HPDE6-E6E7 (cell line): Measurements from ENCODE around the gene OPTN.
"Not testable (repeated sequence)": the region's sequence is repeated elsewhere in the genome, so short reads cannot be mapped to it uniquely, and the experiment has no call there.

Experiments used
- DNase-seq: peaks from one replicate; pipeline ENCODE4 v3.0.0; 2011; ENCODE audit warnings: missing footprints; ENCODE audit errors: extremely low spot score

OPTN gene

DNA sequence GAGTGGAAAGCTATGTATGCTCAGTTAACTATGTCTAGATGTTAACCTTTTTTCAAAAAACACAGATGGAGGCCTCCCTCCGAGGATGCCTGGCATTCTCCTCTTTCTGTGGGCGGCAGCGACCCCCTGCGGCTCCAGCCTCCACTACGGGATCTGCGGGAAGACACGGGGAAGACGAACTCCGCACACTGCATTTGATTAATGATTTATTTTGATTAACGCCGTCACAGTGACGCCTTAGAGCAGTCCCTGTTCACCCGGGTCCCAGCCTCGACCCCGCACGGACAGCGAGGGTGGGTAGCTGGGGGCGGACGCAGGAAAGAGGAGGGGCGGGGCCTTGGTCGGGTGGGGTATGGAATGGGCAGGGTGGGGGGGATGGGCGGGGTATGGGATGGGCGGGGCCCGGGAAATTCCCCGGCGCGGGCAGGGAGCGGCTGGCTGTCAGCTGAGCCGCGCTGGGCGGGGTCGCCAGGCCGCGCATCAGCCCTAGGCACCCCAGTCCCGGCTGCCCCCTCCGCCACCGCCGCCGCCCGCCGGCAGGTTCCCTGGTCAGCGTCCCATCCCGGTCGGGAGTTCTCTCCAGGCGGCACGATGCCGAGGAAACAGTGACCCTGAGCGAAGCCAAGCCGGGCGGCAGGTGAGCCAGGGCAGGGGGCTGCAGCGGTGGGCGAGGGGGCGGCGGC, at the start of gene OPTN:
Gene OPTN, plus strand, starts transcription at position 498 of the 683 bp plus-strand sequence. CDS start 8,960 bp downstream, outside the sequence.
- DNase-seq = peak; percentile 39

DNA sequence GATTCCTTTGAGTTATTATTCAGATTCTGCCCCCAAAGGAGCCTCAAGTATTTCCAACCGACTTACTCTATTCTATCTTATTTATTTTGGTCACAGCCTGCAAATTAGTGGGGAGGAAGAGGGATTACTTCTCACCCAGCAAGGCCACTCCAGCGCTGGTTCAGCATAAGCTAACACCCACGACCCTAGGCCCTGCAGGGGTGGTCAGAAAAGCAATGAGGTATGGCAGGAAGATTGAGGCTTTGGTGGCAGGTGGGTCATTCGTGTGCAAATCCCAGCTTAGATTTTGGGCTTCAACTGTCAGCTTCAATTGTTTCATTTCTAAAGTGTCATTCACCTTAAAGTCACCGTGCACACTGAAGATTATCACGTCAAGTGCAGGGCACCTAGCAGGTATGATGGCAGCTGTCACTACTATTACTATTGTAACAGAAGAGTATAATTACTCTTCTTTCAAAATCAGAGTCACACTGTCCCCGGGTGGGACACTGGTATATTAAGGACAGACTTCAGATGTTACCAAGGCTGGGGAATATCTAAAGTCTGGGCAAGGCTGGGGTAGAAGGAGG, 48.8 kb upstream of the OPTN start:
- no peak for DNase-seq

DNA sequence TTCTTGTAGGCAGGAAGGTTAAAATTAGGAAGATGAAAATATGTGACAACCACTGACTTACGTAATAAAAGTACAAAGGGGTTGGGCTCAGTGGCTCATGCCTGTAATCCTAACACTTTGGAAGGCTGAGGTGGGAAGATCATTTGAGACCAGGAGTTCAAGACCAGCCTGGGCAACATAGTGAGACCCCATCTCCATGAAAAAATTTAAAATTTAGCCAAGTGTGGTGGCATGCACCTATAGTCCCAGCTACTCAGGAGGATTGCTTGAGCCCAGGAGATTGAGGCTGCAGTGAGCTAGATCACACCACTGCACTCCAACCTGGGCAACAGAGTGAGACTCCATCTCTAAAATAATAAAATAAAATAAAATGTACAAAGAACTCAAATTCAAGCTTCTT, 46.8 kb upstream of the OPTN start:
- DNase-seq = not testable (repeated sequence)

DNA sequence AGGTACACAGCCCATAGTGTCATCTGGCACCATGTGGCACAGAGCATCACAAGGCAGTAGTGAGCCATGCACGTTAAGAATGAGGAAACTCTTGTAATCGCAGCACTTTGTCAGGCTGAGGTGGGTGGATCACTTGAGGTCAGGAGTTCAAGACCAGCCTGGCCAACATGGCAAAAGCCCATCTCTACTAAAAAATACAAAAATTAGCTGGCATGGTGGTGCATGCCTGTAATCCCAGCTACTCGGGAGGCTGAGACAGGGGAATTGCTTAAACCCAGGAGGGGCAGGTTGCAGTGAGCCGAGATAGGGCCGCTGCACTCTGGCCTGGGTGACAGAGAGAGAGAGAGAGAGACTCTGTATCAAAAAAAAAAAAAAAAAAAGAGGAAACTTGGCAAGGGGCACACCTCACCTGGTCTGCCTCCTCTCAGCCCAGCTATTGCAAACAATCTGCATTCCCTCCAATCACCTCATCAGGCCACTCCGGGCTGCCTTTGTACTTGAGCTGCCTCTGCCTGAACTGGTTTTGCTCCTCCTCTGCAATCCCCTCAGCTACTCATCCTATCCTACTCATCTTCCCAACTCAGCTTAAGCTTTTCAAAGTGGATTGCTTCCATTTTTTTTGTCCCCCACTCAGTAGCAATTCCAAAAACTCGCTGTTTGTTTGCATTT, 46.0 kb upstream of the OPTN start:
- DNase-seq = no peak

DNA sequence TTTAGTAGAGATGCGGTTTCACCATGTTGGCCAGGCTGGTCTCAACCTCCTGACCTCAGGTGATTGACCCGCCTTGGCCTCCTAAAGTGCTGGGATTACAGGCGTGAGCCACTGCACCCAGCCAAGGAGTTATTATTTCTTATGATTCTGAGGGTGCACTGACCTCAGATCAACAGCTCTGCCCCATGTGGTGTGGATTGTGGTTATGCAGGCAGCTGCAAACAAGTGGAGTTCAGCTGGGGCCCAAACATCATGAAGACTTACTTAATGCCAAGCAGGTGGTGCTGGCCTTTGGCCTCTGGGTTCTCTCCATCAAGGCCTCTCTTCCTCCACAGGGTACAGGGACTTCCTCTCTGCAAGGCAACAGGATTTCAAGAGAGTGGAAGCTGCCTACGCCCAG, 45.1 kb upstream of the OPTN start:
- no peak for DNase-seq

DNA sequence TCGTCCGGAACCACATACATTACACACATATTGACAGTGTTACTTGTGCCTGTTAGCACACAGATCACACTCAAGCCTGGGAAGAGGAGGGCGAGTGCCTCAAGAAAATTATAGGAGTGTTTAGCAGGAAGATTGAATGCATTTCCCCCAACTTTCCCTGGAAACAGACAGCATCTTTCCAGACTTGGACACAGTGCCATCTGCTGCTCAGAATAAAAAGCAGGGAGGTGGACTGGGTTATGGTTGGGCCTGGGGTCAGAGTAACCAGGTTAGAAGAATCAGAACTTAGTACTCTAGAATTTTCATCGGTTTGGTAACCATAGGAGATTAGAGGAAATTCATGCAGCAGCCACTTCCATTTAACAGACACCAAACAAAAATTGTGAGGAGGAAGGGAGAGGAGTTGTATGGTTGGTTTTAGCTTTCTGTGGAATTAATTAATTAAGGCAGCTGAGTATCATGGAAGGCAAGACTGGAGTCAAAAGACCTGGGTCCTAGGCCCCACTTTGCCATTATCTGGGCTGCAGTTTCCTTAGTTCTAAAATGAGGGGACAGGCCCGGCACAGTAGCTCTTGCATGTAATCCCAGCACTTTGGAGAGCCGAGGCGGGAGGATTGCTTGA, 43.4 kb upstream of the OPTN start:
- no peak for DNase-seq

DNA sequence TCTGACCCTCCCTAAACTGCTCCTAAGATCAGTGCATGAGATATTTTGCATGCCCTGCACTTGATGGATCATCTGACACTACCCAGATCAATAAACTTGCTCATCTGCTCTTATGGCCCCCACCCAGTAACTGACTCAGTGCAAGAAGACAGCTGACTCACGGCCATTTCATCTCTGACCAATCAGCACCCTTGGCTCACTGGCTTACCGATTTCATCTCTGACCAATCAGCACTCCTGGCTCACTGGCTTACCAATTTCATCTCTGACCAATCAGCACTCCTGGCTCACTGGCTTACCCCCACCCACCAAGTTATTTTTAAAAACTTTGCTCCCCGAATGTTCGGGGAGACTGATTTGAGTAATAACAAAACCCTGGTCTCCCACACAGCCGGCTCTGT, 37.2 kb upstream of the OPTN start:
- DNase-seq = no peak

DNA sequence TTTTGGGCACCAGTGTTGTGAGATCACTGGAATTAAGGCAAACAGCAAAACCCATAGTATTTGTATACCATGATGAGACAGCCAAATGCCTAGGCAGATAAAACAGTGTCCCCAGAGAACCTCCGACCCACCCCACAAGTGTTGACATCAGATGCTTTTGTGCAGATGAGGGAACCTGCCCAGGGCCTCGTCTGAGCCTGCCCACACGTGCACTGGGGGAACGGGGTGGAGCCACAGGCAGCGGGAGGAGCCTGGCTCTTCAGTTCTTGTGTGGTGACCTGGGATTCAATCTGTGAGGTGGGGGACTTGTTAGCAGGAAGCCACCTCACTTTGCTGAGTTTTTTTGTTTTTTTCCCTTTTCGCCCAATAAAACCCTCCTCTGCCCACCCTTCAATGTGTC, 33.4 kb upstream of the OPTN start:
- DNase-seq = no peak

DNA sequence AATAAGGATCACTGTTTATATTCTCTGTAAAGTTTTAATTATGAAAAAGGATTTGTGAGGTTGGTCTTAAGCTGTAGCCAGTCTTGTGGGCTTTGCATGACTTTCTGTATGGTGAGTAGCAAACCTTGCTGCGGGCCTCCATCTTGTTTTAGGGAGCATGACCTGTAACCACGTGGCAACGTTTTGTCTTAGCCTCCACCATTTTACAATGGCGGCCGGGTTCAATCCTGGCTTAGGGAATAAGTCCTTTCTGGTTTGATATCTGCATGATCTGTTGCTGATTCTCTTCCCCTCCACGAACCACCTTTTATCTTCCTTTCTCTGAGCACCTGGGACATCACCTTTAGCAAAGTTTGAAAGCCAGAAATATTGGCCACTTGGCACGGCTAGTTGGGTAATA, 32.5 kb upstream of the OPTN start:
- no peak for DNase-seq

DNA sequence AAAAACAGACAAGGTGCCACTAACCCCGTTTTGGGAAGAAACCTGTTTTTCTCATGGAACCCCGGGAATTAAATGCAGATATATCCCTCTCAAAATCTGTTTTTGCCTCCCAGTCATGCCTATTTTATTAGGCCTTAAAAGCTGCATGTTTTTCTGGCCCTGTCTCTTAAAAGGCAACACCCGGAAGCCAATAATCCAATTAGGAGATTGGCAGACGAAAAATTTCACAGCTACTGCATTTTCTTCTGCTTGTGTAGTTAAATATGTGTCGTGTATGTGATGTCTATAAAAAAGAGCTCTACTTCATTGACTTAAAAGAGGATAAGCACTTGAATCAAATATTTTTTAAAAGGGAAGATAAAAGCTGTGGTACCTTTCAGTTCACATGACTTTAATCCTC, 31.9 kb upstream of the OPTN start:
- DNase-seq = no peak

DNA sequence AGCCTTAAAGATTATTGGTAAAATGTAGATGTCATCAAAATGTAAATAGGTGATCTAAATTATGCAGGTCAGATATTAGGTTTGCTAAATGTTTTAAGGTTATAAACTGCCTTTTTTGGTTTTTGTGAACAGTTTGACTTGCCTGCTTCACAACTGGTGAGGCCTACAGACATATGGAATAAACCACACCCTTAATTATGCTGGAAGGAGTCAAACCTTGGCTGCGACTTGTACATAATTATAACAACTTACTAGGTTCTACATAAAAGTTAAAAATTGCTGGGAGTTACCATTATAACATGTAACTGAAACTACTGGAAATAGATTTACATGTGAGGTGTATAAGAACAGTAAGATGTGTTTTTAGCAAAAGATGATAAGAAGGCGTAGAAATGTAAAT, 31.5 kb upstream of the OPTN start:
- DNase-seq = no peak

DNA sequence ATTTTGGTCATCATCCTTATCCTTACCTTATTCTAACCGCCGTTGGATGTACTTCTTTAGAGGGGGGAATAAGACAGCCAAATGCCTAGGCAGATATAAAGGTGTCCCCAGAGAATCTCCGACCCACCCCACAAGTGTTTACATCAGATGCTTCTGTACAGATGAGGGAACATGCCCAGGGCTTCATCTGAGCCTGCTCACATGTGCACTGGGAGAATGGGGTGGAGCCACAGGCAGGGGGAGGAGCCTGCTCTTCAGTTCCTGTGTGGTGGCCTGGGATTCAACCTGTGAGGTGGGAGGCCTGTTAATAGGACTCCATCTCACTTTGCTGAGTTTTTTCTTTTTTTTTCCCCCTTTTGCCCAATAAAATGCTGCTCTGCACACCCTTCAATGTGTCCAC, 27.6 kb upstream of the OPTN start:
- DNase-seq = no peak

DNA sequence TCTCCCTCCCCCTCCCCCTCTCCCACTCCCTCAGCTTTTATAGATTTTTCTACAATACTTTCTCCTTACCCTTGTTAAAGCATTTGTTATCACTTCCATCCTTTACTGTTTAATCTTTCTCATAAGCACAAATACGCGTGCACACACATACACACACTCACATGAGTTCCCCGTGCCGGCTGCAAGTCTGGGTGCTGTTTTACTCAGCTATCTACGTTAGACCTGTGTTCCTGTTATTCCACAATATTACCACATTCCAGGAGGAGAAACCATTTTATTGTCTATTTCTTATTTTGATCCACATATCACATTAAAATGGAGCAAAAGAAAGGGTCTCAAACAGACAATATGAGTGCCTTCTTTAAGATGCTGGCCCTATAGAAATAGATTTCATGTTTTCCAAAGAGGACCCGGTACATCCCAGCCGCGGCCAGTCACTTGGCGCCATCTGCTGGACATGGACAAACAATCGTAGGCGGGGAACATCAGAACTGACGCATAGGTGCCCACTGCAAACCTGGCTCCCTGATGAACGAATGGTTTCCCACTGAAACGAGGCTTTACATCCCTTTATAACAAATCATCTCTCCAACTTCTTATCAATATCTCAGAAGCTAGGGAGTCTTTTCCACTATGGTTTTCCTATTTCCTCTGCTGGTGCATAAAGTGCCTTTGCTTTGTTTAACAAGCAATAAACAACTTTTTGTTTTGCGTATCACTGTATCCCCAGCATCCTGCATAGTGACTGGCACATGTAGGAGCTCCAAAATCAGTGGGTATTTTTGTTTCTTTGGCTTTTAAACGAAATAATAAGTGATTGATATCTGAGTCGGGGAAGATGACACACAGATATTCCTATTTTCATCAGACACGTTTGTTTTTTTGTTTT, 25.2 kb upstream of the OPTN start:
- peak; percentile 19 for DNase-seq

DNA sequence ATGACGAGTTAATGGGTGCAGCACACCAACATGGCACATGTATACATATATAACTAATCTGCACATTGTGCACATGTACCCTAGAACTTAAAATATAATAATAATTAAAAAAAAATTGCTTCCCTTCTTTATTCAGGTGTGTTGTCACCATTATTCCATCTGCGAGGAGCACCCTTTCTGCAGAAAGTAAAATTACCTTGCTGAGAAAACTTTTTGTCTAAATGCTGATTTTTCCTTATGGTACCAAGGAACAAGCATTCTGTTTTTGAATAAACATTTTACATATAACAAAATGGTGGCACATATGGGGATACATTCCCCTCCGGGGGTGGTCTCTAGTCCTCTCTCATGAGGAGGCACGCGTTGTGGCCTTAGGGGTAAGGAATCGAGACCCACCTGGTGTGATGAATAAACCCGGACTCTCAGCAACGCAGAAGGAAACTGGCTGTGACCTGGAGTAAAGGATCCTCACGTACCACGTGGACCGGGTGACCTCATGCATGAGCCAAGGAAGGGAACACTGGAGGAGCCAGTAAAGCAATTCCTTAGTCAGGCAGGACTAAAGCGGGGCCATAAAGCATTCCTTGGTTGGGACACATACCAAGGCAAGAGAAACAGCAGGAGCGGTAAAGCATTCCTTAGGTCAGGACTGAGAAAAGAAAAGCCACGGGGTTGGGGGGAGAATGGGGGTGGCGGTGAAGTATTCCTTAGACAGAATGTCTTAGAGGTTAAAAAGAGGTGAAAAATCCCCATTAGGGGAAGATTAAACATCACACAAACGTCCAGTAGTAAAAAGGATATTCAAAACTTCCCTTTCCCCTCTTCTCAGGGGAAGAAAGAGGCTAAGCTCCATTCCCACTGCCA, 20.8 kb upstream of the OPTN start:
- no peak for DNase-seq

DNA sequence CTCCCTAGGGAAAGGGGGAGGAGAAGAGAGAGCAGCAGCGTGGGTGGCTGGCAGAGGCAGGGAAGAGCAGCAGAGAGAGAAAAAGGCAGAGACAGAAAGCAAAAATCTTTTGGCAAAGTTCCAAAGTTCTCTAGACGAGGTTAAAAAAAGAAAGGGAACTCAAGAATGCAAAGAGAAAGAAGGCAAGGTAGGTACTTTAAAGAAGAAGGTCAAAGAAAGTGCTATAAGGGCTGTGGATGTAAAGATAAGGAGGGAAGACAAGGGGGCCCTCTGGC, 20.2 kb upstream of the OPTN start:
- no peak for DNase-seq

DNA sequence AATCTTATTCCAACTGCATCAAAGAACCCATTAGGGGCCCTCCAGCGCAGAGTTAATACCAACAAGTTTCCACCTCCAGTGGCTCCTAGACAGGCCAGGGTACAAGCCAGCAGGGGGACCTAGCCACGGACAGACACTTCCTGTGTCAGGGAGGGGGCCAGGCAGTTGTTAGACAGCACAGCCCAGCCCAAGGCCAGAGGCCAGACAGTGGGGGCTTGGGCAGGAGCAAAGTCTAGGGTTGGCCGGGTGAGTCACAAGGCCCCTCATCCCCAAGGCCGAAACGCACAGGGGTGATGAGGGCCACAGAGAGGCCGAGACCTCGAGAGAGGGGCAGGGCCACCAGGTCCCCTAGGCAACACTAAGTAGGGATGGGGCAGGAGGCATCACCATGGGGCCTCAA, 19.3 kb upstream of the OPTN start:
- no peak for DNase-seq

DNA sequence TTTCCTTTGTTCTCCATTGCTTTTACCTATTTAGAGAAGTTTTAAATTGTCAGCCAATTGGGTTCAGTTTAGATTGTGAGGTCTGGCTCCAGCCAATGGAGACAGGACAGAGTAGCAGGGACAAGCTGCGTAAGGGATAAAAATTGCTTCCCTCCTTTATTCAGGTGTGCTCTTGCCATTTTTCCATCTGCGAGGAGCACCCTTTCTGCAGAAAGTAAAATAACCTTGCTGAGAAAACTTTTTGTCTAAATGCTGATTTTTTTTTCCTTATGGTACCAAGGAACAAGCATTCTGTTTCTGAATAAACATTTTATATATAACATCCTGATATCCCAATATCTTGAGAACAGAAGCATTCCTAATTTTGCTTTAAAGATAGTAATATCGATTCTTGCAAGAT, 16.3 kb upstream of the OPTN start:
- DNase-seq = not testable (repeated sequence)

DNA sequence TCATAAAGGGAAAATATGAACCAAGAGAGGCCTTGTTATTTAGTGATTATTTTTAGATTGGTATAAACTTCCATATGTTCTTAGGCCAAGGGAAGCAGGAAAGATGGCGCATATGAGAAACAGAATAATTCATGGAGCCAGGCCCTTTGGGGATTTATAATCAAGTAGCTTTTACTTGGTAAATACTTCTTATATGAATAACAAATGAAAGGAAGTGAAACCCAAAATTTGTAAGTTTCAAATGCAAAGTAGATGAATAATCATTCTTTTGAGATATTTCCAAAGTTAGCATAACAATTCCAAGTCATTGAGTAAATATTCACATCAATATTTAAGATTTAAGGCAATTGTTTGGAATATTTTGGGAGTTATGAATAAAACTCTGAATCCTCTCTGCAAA, 13.9 kb upstream of the OPTN start:
- no peak for DNase-seq

DNA sequence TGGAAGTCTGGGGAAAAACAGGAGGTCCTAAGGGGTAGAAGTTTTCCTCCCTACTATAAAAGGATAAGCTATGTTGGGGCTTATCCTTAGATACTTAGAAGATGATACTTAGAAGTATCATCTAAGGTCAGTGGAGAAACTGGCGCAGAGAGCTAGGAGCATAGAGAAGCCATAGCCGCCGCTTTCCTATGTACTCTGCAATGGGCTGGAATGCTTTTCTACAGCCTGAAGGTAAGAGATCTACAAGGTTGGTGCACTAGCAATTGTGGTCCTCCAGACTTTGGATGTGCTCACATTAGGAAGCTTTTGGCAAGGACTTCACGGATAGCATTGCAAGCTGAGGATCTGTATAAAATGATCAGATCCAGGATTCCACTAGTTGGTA, 12.4 kb upstream of the OPTN start:
- no peak for DNase-seq

DNA sequence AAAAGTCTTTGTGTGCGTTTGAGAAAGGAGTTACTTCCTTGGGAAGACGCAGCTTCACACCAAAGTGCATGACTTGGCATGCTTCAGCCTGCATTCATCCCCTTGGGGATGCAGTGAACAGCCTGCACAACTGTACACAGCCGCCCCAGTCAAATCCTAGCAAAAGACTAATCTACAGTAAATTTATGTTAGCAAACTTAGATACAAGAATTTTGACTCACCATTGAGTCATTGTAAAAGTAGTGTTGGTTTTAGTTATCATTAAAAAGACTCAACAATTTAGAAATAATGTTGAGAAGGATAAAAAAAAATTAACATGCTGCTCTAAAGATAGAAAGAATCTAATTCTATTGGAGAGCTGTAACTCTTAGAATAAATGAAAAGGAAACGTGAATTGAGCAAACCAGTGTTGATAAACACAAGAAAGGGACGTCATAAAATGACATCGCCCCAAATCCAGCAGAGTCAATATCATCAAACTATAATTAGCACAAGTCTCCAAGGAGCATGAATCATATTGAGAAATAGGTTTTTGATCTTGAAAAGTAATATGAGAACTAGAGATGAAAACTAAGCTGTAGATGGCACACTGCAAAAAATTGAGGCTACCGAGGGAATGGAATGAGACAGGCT, 11.9 kb upstream of the OPTN start:
- DNase-seq = no peak

DNA sequence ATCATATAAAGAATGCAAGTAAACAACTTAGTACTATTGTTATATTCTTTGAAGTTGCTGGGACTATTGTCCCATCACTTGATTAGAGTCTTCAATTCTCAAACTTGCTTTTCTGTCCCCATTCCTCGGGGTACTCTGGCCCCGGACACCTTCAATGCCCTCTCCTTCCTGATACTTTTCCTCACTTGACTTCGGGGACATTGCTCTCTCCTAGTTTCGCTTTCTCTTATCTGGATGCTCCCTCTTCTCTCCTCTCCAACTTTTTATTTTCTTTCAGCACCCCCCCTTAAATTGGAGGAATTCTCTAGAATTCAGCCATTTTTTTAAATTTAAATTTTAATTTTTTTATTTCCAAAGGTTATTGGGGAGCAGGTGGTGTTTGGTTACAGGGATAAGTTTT, 10.6 kb upstream of the OPTN start:
- no peak for DNase-seq
